ENCODE results near the gene KLK3. TPM values are rescaled to one million over a fixed set of nuclear protein-coding genes. Genes with fewer than 3 reads are reported as not detected.

Gene KLK3
- total RNA-seq, 1 donor from 2014 or later, result not detected

- peak overlapping the region; percentile 44 for H3K4me3 ChIP-seq
- H3K27ac ChIP-seq, result no peak overlapping the region
- DNase-seq (peak; percentile 68), ATAC-seq (peak; percentile 24 to 46)
- intact Hi-C loops (cut with DNase I), result no loop called here
- peaks cover 8% of the 10 kb centered on the region for H3K4me1 ChIP-seq
- peaks cover 63% of the 10 kb centered on the region for H3K27me3 ChIP-seq (ENCODE audit: low read depth)
- no peaks in the 10 kb centered on the region for H3K36me3 ChIP-seq
- H3K9me3 ChIP-seq, result no peaks in the 10 kb centered on the region
- TF ChIP-seq CTCF (IDR thresholded peaks at IDR 0.05), result no peak
Measured at GRCh38 chr19:50817941-50818858, 36.5 kb upstream of the KLK3 start.

GRCh38 chr19:50818859-50819472 is 35.7 kb upstream of the KLK3 start:
- DNase-seq, result no peak
- no peak overlapping the region for H3K4me3 ChIP-seq
- H3K27ac ChIP-seq, result no peak overlapping the region
- H3K4me1 ChIP-seq, result peaks cover 8% of the 10 kb centered on the region
- H3K27me3 ChIP-seq (ENCODE audit: low read depth), result peaks cover 69% of the 10 kb centered on the region
- ATAC-seq, result no peak
- TF ChIP-seq CTCF (IDR thresholded peaks at IDR 0.05), result no peak
- no peaks in the 10 kb centered on the region for H3K9me3 ChIP-seq
- no peaks in the 10 kb centered on the region for H3K36me3 ChIP-seq
- intact Hi-C loops (cut with DNase I), result no loop called here

GRCh38 chr19:50819636-50820035 is 35.1 kb upstream of the KLK3 start:
- no peak for DNase-seq
- no peak for TF ChIP-seq CTCF (IDR thresholded peaks at IDR 0.05)
- Histone ChIP-seq H3K9me3 (no peaks in the 10 kb centered on the region), H3K27me3 (ENCODE audit: low read depth) (peaks cover 75% of the 10 kb centered on the region), H3K36me3 (no peaks in the 10 kb centered on the region), H3K27ac (no peak overlapping the region), H3K4me1 (peaks cover 8% of the 10 kb centered on the region), H3K4me3 (no peak overlapping the region)
- ATAC-seq, result no peak
- intact Hi-C loops (cut with DNase I), result no loop called here

GRCh38 chr19:50820086-50820485 is 34.6 kb upstream of the KLK3 start:
- H3K4me1 ChIP-seq, result peaks cover 8% of the 10 kb centered on the region
- intact Hi-C loops (cut with DNase I), result no loop called here
- no peak overlapping the region for H3K27ac ChIP-seq
- DNase-seq (no peak), ATAC-seq (no peak)
- TF ChIP-seq CTCF (IDR thresholded peaks at IDR 0.05), result no peak
- no peaks in the 10 kb centered on the region for H3K36me3 ChIP-seq
- no peaks in the 10 kb centered on the region for H3K9me3 ChIP-seq
- H3K27me3 ChIP-seq (ENCODE audit: low read depth), result peaks cover 75% of the 10 kb centered on the region
- no peak overlapping the region for H3K4me3 ChIP-seq

GRCh38 chr19:50820549-50821247 is 34.0 kb upstream of the KLK3 start:
- ATAC-seq (no peak), DNase-seq (no peak)
- H3K4me1 ChIP-seq, result peaks cover 8% of the 10 kb centered on the region
- no peaks in the 10 kb centered on the region for H3K36me3 ChIP-seq
- peaks cover 75% of the 10 kb centered on the region for H3K27me3 ChIP-seq (ENCODE audit: low read depth)
- intact Hi-C loops (cut with DNase I), result no loop called here
- no peaks in the 10 kb centered on the region for H3K9me3 ChIP-seq
- no peak for TF ChIP-seq CTCF (IDR thresholded peaks at IDR 0.05)
- H3K27ac ChIP-seq, result no peak overlapping the region
- H3K4me3 ChIP-seq, result peak overlapping the region; percentile 8
